Activated T-helper 1 cell treated with anti-CD3 and anti-CD28 coated beads, Interleukin-2, amount 50 U/mL, for 16 hours (primary cell): ENCODE results near the gene COL28A1.
"Not testable (repeated sequence)": the region's sequence is repeated elsewhere in the genome, so short reads cannot be mapped to it uniquely, and the experiment has no call there.

Experiments used
- DNase-seq, 2 donors: peaks; one replicate each; pipeline ENCODE4 v3.0.0-alpha.2; 2020; ENCODE audit warnings: low read depth in 1 of 2, low spot score in 1 of 2

The COL28A1 gene

GRCh38 chr7:7519528-7519927 is 16.1 kb downstream of the COL28A1 start:
- DNase-seq: no peak

GRCh38 chr7:7519056-7519455 is 16.6 kb downstream of the COL28A1 start:
- no peak for DNase-seq

GRCh38 chr7:7517754-7518153 is 17.9 kb downstream of the COL28A1 start:
- no peak for DNase-seq

- DNase-seq: no peak
Measured at GRCh38 chr7:7516662-7517061, 19.0 kb downstream of the COL28A1 start.

- DNase-seq: no peak
Measured at GRCh38 chr7:7516156-7516555, 19.5 kb downstream of the COL28A1 start.

GRCh38 chr7:7512861-7513597 is 22.6 kb downstream of the COL28A1 start:
- no peak for DNase-seq

- DNase-seq: no peak
Measured at GRCh38 chr7:7510794-7511193, 24.9 kb downstream of the COL28A1 start.

GRCh38 chr7:7505915-7506314 is 29.8 kb downstream of the COL28A1 start:
- DNase-seq: no peak

GRCh38 chr7:7504910-7505704 is 30.6 kb downstream of the COL28A1 start:
- no peak for DNase-seq

GRCh38 chr7:7499892-7500291 is 35.8 kb downstream of the COL28A1 start:
- no peak for DNase-seq

GRCh38 chr7:7498856-7499255 is 36.8 kb downstream of the COL28A1 start:
- no peak for DNase-seq

- DNase-seq: no peak
Measured at GRCh38 chr7:7496311-7496710, 39.4 kb downstream of the COL28A1 start.

- DNase-seq: no peak
Measured at GRCh38 chr7:7495171-7495570, 40.5 kb downstream of the COL28A1 start.

- no peak for DNase-seq
Measured at GRCh38 chr7:7491044-7491443, 44.6 kb downstream of the COL28A1 start.

- no peak for DNase-seq
Measured at GRCh38 chr7:7490003-7490402, 45.7 kb downstream of the COL28A1 start.

- DNase-seq: no peak
Measured at GRCh38 chr7:7489546-7489945, 46.1 kb downstream of the COL28A1 start.

GRCh38 chr7:7486362-7486761 is 49.3 kb downstream of the COL28A1 start:
- DNase-seq: no peak

GRCh38 chr7:7484072-7484471 is 51.6 kb downstream of the COL28A1 start:
- no peak for DNase-seq

- DNase-seq: no peak
Measured at GRCh38 chr7:7481802-7482201, 53.9 kb downstream of the COL28A1 start.

- no peak for DNase-seq
Measured at GRCh38 chr7:7479275-7479805, 56.3 kb downstream of the COL28A1 start.

- no peak for DNase-seq
Measured at GRCh38 chr7:7478569-7478968, 57.1 kb downstream of the COL28A1 start.

- not testable (repeated sequence) for DNase-seq
Measured at GRCh38 chr7:7477641-7478040, 58.0 kb downstream of the COL28A1 start.
